PFSK-1 (cell line): Measurements from ENCODE around the gene PGLYRP3.

Experiments
- FOXP2 ChIP-seq: optimal IDR thresholded peaks from 2 replicates; pipeline ENCODE3; 2011; ENCODE audit warnings: borderline replicate concordance, control low read depth, inconsistent platforms; ENCODE audit not compliant: insufficient read depth; ENCODE audit errors: extremely low read length, extremely low read depth
- POLR2AphosphoS5 ChIP-seq: IDR thresholded peaks from 2 replicates; pipeline ENCODE4 v1.6.1; 2012; ENCODE audit warnings: low read depth, mild to moderate bottlenecking, control low read depth, low read length, moderate library complexity
- REST ChIP-seq, 2 experiments: IDR thresholded peaks; 2 replicates each; pipeline versions ENCODE4 v1.6.1 to v1.8.0; 2011 to 2012; ENCODE audit warnings: low read depth in 2 of 2, low read length in 2 of 2, control low read depth in 1 of 2, inconsistent platforms in 1 of 2, mild to moderate bottlenecking in 1 of 2, moderate library complexity in 1 of 2; ENCODE audit not compliant: insufficient read depth in 1 of 2
- SIN3A ChIP-seq: IDR thresholded peaks from 2 replicates; pipeline ENCODE4 v1.6.1; 2012; ENCODE audit warnings: mild to moderate bottlenecking, low read length, moderate library complexity, borderline replicate concordance; ENCODE audit not compliant: insufficient read depth
- TAF1 ChIP-seq: IDR thresholded peaks from 2 replicates; pipeline ENCODE4 v1.6.1; 2012; ENCODE audit warnings: low read length, control low read depth, borderline replicate concordance; ENCODE audit not compliant: insufficient read depth

- TF ChIP-seq FOXP2, result no peak
- no peak for TF ChIP-seq TAF1
- no peak for TF ChIP-seq POLR2AphosphoS5
- no peak for TF ChIP-seq SIN3A
- no peak for TF ChIP-seq REST (IDR thresholded peaks at IDR 0.05; ENCODE audit: insufficient read depth in 1 of 2, low read depth in 2 of 2, low read length in 2 of 2)
These were observed 61.7 kb downstream of the PGLYRP3 start for GRCh38 chr1:153251087-153251486.
